NCI-H2171 (cell line): ENCODE data around the gene C15orf39.

ENCODE experiments used
- DNase-seq: peaks from one replicate; lab custom pipeline; 2025; lab: John Stamatoyannopoulos, UW

The C15orf39 gene

GRCh38 chr15:75172284-75172820 is 29.3 kb upstream of the C15orf39 start:
- DNase-seq, result peak; percentile 44

DNA sequence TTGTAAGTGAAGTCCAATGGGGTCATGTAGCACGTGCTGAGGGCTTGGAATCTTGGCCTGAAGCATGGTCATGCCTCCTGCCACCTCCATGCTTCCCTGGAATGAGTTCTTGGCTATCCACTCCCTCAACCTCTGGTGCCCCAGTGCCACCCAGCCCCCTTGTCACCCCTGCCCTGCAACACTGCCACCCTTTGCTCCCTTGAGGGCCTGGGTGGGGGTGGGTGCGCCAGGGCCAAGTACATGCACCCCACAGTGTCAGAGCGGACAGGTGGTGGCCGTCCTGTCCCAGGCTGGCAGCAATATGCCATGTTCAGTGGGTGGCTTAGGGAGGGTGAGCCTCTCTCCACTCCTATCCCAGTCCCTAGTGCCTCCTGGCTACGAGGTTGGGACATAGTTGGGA is 27.6 kb upstream of the C15orf39 start:
- DNase-seq, result no peak

DNA sequence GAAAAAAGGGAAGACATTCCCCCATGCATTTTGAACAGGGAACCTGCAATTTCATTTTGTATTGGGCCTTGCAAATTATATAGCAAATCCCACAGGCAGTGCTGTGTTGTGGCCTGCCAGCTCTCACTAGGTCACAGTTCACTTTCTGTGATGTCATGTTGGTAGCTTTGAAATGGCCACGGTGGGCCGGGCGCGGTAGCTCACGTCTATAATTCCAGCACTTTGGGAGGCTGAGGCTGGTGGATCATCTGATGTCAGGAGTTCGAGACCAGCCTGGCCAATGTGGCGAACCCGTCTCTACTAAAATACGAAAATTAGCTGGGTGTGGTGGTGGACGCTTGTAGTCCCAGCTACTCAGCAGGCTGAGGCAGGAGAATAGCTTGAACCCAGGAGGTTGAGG is 27.0 kb upstream of the C15orf39 start:
- DNase-seq, result no peak

DNA sequence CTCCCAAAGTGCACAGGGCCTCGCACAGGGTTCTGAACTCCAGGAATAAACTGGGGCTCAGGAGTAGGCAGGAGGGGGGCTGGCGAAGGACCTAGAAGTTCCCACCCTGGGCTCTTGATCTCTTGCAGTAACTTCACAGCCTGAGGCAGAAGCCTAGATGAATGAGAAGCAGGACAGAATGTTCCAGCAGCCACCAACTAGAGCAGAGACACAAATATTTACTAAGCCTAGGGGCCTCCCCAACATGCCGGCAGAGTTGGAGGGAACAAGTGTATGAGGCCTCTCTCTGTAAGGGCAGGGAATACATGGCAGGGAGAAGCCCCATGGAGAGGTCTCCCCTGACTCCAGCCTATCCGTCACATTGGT is 25.3 kb upstream of the C15orf39 start:
- no peak for DNase-seq

DNA sequence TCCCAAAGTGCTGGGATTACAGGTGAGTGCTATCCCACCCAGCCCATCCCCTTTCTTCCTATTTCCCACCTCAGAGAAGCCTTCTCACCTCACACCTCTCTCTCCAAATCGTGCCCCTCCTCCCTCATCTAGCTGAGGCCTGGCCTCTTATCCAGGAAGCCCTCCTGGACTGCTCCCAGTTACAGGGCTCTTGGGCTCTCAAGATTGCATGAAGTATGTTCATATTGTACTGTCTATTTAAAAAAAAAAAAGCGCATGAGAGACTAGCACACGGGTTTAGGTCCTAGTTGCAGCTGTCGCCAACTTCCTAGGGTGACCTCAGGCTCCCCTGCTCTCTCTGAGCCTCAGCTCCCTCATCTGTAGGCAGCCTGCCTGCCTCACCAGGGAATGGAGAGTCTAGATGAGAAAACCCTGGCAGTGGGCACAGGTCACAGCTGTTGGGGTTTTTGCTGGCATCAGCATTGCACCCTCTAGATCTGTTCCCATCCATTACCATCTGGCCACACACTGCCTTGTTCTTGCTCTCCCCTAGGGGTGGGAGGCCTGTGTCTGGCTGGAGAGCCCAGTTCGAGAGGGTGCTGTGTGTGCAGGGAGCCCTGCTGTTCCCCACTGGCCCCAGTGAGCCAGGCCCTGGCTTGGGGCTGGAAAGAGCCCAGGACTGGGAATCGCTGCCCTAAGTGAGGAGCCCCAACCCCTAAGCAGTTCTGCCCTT is 24.2 kb upstream of the C15orf39 start:
- peak; percentile 38 for DNase-seq

GRCh38 chr15:75178171-75178937 is 23.3 kb upstream of the C15orf39 start:
- DNase-seq, result no peak

DNA sequence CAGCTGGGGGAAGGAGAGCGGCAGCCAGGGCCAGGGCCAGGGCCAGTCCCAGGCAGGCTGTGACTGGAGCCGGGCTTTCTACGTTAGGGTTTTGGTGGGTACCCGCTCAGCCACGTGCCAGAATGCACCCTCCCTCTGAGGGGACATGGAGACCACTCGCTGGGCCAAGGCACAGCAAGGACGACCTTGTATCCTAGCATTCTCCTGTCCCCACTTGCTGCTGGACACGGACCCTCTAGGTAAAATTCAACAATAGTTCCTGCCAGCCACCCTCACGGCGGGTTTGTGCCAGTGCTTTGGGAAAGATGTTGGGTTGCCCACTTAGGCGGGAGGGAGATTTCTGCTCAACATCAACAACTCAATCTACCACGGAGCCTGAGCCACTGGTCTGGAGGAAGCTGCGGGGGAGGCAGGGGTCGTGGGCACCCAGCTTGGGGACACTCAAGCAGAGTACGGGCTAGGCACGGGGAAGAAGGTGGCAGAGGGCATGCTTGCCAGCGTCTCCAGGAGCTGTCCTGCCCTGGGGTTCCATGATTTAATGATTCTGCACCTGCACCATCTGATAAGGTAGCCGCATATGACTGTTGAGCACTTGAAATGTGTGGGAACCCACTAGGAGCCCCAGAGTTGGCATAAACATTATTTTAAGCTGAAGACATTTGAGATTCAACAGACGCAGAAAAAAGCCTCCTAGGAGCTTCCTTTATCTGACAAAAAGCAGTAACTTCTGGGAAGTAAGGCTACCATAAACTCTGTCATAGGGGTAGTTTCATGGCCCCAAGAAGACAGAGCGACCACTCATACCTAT is 22.5 kb upstream of the C15orf39 start:
- no peak for DNase-seq

- DNase-seq, result no peak
Measured at GRCh38 chr15:75179746-75180140, 21.9 kb upstream of the C15orf39 start.

DNA sequence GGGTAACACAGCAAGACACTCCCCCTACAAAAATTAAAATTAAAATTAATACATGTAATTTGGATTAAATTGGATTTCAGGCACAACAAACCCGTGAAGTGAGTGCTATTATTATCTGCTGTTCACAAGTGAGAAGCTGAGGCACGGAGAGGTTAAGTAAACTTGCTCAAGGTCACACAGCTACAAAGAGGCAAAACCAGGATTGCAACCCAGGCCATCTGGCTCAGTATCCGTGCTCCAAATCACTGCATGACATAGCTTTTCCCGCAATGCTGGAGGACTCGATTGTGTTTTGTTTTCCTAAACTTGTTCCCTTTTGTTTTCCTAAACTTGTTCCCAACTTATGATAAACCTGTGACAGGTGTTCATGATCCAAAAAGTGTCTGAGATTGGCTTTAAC is 19.9 kb upstream of the C15orf39 start:
- DNase-seq, result no peak

DNA sequence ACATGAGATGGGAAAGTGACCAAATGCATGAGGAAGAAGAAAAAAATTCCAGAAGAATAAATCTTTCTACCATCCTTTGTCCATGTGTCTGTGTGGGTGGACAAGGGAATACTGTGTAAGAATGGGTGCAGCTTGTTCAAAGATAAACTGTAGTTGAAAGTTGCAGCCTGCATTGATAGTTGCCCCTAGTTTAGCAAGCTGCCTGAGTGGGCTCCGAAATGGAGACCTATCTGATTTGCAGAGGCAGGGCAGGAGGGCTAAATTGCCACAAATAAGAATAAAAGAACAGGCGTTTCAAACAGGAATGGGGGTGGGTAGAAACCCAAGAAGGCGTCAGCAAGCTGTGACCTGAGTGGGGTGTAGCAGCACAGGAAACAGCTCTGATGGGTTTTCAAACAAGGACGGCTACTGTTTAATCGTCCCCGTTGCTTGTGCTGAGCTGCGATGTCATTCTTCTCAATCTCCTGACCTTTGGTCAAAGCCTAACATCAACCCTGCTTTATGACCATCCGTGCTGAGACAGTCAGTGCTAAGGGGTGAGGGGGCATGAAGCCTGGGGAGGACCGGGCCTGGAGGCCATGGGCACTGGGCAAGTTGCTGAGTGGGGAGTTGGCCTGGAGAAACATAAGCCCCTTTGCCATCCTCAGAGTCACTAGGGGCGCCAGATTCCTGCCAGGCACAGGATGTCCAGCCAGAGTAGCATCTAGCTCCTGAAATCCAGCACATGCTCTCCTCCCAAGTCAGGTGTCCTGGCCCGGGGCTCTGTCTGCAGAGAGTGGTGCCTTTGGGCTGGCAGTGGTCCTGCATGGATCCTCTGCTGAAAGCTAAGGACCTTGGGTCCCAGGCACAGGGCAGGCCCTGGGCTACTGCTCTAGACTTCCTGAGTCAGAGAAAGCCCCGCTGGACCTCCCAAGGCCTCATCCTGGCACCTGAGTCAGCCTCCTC is 19.2 kb upstream of the C15orf39 start:
- DNase-seq, result no peak

DNA sequence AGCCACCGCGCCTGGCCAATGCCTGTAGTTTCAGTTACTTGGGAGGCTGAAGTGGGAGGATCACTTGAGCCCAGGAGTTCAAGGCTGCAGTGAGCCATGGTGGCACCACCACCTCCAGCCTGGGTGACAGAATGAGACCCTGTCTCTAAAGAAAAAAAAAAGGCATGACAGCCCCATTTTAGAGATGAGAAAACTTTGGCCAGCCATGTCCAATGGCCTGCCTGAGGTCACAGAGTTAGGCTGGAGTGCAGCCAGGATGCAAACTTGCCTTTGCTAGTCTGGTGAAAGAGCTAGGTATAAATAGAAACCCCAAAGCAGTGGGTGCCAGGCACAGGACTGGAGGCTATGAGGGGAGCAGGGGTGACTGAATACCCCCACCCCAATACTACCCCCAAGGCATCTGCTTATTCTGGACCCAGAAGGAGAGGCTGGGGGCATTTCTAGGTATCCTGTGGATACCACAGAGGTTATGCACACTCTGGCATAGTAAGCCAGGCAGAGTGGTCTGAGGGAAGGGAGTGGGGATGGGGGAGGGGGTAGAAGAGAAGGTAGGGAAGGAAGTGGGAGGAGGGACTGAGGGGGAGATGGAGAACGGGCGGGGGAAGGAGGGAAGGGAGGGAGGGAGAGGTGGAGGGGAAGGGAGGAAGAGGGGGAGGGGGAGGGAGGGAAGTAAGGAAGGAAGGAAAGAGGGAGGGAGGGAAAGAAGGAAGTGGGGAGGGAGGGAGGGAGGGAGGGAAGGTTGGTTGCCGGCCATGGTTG is 16.2 kb upstream of the C15orf39 start:
- no peak for DNase-seq

DNA sequence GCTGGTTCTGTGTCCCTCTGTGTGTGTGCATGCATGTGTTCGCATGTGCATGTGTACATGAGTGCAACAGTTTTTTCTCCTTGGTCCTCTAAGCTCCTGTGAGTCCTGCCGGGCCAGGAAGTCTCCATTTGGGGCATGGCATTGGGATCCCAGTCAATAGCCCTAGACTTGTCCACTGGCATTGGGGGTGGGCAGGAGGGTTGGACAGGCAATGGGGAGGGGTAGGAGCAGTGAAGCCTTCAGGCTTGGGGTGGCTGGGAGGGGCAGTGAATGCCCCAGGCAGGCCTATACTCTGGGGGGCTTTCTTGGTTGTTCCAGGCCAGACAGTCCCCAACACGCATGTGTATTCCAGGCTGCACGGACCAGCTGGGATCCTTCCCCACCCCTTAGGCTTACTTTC is 15.6 kb upstream of the C15orf39 start:
- DNase-seq, result no peak

DNA sequence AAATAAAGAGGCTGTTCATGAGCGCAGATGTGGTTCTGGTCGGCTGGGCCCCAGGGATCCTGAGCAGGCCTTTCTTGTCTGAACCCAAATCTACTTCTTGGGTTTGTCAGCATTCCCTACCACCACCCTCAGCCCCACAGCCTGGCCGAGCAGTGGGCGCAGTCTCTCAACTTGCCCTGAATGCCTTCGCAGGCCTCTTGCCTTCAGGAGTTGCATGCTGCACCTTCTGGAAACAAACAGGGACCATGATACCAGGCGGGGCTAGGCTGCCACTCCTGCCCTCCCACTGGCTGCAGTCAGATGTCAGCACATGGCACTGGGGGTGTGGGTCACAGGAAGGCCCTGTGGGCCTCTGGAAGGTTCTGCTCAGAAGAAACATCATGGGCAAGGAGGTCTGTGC is 13.2 kb upstream of the C15orf39 start:
- DNase-seq, result no peak

GRCh38 chr15:75191235-75191634 is 10.4 kb upstream of the C15orf39 start:
- no peak for DNase-seq

- DNase-seq, result no peak
Measured at GRCh38 chr15:75192307-75192706, 9.4 kb upstream of the C15orf39 start.

- DNase-seq, result no peak
Measured at GRCh38 chr15:75193272-75193671, 8.4 kb upstream of the C15orf39 start.

GRCh38 chr15:75193976-75194375 is 7.7 kb upstream of the C15orf39 start:
- DNase-seq, result no peak

- no peak for DNase-seq
Measured at GRCh38 chr15:75194397-75194796, 7.3 kb upstream of the C15orf39 start.

DNA sequence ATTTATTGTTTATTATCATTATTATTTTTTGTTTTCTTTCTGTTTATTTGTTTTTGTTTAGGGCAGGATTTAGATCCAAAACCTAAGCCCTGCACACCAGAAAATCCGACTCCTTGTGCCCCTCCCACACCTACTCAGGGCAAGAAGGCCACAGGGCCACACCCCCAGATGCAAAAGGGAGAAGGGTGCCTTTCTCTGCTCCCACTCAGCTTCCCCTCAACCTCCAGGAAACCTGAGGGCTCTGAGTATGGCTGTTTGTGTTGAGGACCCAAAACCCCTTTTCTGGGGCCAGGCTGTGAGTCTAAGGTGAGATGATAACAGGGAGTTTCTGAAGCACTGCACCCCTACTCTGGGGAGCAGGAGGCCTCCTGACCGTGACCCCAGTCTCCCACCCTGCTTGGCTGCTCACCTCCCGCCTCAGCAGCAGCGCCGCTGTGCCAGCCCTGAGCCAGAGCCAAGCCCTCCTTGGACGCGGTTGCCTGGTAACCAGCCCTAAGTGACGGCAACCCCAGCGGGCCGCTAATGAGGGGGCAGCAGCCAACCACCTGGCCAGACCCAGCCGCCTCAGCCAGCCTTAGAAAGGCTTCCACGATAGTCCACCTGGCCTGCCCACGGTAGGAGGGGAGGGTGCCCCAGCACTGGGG is 6.4 kb upstream of the C15orf39 start:
- peak; percentile 82 for DNase-seq

DNA sequence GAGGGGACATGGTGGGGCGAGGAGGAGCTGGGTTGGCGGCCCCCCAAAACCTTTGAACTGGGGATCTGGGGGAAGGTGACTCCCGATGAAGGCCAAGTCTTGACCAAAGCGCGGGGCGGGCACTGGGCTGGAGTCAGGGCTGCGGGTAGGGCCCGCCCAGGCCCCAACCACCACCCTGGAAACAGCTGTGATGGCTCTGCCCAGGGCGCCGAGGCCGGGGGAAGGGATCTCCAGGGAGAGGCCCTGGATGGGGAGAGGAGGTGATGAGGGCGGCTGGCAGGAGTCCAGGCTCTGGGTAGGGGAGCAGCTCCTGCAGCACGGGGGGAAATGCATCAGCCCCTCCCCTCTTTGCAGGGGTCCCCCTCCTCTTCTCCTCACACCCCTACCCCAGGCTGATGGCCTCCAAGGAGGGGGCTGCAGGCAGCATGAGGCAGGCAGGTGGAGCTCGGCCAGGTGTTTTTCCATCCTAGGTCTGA is 5.9 kb upstream of the C15orf39 start:
- peak; percentile 75 for DNase-seq
